ENCODE measurements around the gene RAB26.

RAB26 gene

GRCh38 chr16:2184962-2185361 lies 36.5 kb downstream of the RAB26 start:
- no peak for DNase-seq
- no peak for TF ChIP-seq CTCF (IDR thresholded peaks at IDR 0.05; ENCODE audit: low read depth, low read length, missing control alignments)
- Histone ChIP-seq H3K27ac (no peak overlapping the region), H3K36me3 (replicated peaks) (no peaks in the 10 kb centered on the region), H3K27me3 (replicated peaks) (no peaks in the 10 kb centered on the region), H3K4me3 (ENCODE audit: low read depth, low read length) (no peak overlapping the region)
- in situ Hi-C loops (cut with HindIII; ENCODE audit: low pct_ligation_motif_present, low sequenced_read_pairs), result no loop called here

GRCh38 chr16:2186064-2186463 lies 37.6 kb downstream of the RAB26 start:
- in situ Hi-C loops (cut with HindIII; ENCODE audit: low pct_ligation_motif_present, low sequenced_read_pairs), result no loop called here
- H3K36me3 ChIP-seq (replicated peaks), result no peaks in the 10 kb centered on the region
- DNase-seq, result no peak
- H3K27me3 ChIP-seq (replicated peaks), result no peaks in the 10 kb centered on the region
- no peak overlapping the region for H3K27ac ChIP-seq
- no peak overlapping the region for H3K4me3 ChIP-seq (ENCODE audit: low read depth, low read length)
- TF ChIP-seq CTCF (IDR thresholded peaks at IDR 0.05; ENCODE audit: low read depth, low read length, missing control alignments), result no peak

GRCh38 chr16:2186505-2186904 lies 38.1 kb downstream of the RAB26 start:
- Histone ChIP-seq H3K27ac (no peak overlapping the region), H3K27me3 (replicated peaks) (no peaks in the 10 kb centered on the region), H3K36me3 (replicated peaks) (no peaks in the 10 kb centered on the region), H3K4me3 (ENCODE audit: low read depth, low read length) (no peak overlapping the region)
- in situ Hi-C loops (cut with HindIII; ENCODE audit: low pct_ligation_motif_present, low sequenced_read_pairs), result no loop called here
- no peak for TF ChIP-seq CTCF (IDR thresholded peaks at IDR 0.05; ENCODE audit: low read depth, low read length, missing control alignments)
- no peak for DNase-seq

- Histone ChIP-seq H3K27me3 (replicated peaks) (no peaks in the 10 kb centered on the region), H3K4me3 (ENCODE audit: low read depth, low read length) (no peak overlapping the region), H3K36me3 (replicated peaks) (no peaks in the 10 kb centered on the region), H3K27ac (no peak overlapping the region)
- DNase-seq, result no peak
- TF ChIP-seq CTCF (IDR thresholded peaks at IDR 0.05; ENCODE audit: low read depth, low read length, missing control alignments), result no peak
- in situ Hi-C loops (cut with HindIII; ENCODE audit: low pct_ligation_motif_present, low sequenced_read_pairs), result no loop called here
These were observed 38.8 kb downstream of the RAB26 start for GRCh38 chr16:2187212-2187611.

- Histone ChIP-seq H3K4me3 (ENCODE audit: low read depth, low read length) (no peak overlapping the region), H3K27me3 (replicated peaks) (no peaks in the 10 kb centered on the region), H3K27ac (no peak overlapping the region), H3K36me3 (replicated peaks) (no peaks in the 10 kb centered on the region)
- TF ChIP-seq CTCF (IDR thresholded peaks at IDR 0.05; ENCODE audit: low read depth, low read length, missing control alignments), result no peak
- DNase-seq, result no peak
- in situ Hi-C loops (cut with HindIII; ENCODE audit: low pct_ligation_motif_present, low sequenced_read_pairs), result no loop called here
These were observed 40.0 kb downstream of the RAB26 start for GRCh38 chr16:2188395-2188794.

GRCh38 chr16:2189252-2189893 lies 40.9 kb downstream of the RAB26 start:
- Histone ChIP-seq H3K36me3 (replicated peaks) (no peaks in the 10 kb centered on the region), H3K27ac (no peak overlapping the region), H3K4me3 (ENCODE audit: low read depth, low read length) (no peak overlapping the region), H3K27me3 (replicated peaks) (peaks cover 3% of the 10 kb centered on the region)
- DNase-seq, result no peak
- no peak for TF ChIP-seq CTCF (IDR thresholded peaks at IDR 0.05; ENCODE audit: low read depth, low read length, missing control alignments)
- in situ Hi-C loops (cut with HindIII; ENCODE audit: low pct_ligation_motif_present, low sequenced_read_pairs), result no loop called here
